ENCODE data around the gene PRRX2.
A peak's percentile ranks its signal among the peaks of the same experiment; 100 is the strongest.

Gene PRRX2

DNA sequence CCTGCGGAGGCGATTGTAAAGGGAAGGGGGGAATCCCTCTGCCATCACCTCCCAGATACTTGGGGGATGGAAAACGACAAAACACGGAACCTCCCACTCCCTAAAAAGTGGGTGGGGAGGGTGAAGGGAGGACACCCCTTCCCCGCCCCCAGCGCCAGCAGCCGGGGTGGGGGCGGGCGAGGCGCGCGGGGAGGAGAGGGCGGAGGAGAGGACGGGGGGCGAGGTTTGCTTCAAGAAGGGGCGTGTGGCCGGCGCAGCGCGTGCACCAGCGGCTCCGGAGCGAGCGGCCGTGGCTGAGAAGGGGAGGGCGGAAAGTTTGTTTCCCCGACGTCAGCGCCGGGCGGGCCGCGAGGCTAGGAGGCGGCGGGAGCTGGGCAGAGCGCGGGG lies at the start of gene PRRX2:
Gene PRRX2 (plus strand): TSS at position 259 of the 387 bp plus-strand sequence. CDS start 221 bp downstream, outside the sequence.
- DNase-seq (ENCODE audit: low read depth in 2 of 2) = peak; percentile 24 to 30

DNA sequence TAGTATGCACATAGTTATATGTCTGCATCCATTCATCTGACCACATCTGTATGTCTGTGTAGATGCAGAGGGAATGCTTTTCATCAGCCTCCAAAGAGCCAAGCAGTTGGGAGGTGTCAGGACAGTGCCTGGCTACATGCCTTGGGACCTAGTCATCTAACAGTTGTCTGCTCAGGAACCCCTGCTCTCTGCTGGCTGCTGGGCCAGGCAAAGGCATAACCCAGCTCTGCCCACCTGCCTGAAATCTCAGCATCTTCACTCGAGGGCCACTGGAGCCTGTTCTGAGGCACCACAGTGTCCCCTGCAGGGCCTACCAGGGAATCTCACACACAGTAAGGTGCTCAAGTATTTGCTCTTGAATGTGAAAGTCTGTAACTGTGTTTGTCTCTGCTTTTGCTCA lies 48.3 kb upstream of the PRRX2 start:
- no peak for DNase-seq (ENCODE audit: low read depth in 2 of 2)

- no peak for DNase-seq (ENCODE audit: low read depth in 2 of 2)
Observed at GRCh38 chr9:129619787-129620668, 45.4 kb upstream of the PRRX2 start.

DNA sequence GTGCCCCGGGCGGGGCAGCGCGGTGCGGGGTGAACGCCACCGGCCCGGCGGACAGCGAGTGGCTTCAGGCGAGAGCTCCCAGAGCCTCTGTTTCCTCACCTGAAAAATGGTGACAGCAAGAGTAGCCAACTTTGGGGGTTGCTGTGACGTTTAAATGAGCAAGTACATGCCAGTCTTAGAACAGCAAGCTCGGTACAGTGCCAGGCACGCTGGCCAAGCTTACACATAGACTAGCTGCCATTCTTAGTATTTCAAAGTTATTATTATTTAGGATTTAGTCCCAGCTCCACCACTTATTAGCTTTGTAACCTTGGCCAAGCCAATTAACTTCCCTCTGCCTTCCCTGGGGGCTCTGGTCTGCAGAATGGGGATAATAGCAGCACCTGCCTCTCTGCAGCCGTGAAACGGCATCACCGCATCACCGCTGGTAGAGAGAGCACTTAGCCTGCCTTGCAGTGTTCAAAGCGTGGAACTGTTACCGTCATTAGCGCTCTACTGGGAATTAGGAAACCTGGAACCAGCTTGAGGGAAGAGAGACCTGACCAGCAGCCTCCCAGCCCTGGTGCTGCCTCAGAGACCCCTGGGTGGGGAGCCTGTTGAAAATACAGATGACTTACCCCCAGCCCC lies 44.7 kb upstream of the PRRX2 start, which contains the start of gene C9orf50:
Gene C9orf50 (minus strand): TSS at position 433 of the 627 bp plus-strand sequence. CDS start 527 bp downstream, outside the sequence.
- no peak for DNase-seq (ENCODE audit: low read depth in 2 of 2)

DNA sequence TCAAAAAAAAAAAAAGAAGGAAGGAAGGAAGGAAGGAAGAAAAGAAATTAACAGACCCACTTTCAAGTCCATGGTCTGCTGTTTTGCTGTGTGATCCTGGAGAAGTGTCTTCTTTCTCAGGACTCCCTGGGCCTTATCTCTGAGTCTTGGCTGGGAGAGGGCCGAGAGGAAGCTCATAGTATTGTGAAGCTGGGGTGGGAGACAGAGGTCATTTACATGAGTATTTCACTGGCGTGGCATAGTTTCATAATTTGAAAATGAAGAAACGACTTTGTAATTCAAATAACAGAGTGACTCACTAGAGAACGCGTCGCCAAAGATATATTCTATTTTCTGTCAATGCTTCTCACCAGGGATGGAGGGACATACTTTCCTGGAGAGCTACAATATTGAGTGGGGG lies 42.1 kb upstream of the PRRX2 start:
- no peak for DNase-seq (ENCODE audit: low read depth in 2 of 2)

DNA sequence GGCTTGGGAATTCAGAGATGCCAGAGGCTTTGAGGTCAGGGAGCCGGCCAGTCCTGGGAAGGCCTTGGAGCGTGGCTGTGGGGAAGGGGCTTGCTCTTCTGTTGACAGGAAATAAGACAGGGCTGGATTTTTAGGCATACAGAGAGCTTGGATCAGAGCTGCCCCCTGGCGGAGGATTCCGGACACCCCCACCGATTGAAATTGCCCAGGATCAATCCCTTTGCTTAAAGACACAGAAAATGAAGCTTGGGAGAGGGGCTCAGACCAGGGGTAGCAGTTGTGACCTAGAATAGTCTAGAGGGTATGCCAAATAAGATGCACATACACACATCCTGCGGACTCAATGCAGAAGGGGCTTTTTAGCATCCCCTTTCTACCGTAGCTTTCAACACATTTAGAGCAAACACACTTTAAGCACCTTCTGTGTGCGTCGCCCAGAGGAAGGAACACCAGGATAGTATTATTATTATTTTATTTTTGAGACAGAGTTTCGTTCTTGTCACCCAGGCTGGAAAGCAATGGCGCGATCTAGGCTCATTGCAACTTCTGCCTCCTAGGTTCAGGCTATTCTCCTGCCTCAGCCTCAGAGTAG lies 41.2 kb upstream of the PRRX2 start:
- DNase-seq (ENCODE audit: low read depth in 2 of 2) = peak; percentile 56 to 71

- DNase-seq (ENCODE audit: low read depth in 2 of 2) = no peak
Observed at GRCh38 chr9:129624947-129625346, 40.5 kb upstream of the PRRX2 start.

DNA sequence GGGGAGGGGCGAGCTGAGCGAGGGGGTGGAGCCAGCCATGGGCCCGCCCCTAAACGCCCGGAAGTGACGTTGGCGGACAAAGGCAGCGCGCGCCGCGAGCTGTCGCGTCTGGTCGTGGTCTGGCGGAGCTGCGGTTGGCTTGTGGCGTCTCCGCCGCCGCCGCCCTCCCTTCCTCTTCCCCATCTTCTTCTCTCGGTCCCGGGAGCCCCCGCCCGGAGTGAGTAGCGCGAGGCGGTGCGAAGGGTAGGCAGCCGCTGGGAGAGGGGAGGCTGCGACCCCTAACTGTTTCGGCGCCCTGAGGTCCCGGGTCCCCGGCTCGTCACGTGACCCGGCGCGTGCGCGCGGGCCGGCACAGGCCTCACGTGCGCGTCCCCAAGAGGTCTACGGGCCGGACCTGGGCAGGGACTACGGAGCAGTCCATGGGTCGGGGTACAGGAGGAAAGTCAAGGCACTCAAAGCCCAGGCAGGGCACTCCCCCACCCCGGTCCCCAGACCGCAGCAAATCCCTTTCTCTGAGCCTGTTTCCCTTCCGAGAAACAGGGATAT lies 39.3 kb upstream of the PRRX2 start, which contains the start of gene NTMT1:
Gene NTMT1 (plus strand): TSS at position 85 of the 546 bp plus-strand sequence. CDS start 6,541 bp downstream, outside the sequence.
- DNase-seq (ENCODE audit: low read depth in 2 of 2) = peak; percentile 84 to 88

- DNase-seq (ENCODE audit: low read depth in 2 of 2) = no peak
Observed at GRCh38 chr9:129626625-129627284, 38.7 kb upstream of the PRRX2 start.

DNA sequence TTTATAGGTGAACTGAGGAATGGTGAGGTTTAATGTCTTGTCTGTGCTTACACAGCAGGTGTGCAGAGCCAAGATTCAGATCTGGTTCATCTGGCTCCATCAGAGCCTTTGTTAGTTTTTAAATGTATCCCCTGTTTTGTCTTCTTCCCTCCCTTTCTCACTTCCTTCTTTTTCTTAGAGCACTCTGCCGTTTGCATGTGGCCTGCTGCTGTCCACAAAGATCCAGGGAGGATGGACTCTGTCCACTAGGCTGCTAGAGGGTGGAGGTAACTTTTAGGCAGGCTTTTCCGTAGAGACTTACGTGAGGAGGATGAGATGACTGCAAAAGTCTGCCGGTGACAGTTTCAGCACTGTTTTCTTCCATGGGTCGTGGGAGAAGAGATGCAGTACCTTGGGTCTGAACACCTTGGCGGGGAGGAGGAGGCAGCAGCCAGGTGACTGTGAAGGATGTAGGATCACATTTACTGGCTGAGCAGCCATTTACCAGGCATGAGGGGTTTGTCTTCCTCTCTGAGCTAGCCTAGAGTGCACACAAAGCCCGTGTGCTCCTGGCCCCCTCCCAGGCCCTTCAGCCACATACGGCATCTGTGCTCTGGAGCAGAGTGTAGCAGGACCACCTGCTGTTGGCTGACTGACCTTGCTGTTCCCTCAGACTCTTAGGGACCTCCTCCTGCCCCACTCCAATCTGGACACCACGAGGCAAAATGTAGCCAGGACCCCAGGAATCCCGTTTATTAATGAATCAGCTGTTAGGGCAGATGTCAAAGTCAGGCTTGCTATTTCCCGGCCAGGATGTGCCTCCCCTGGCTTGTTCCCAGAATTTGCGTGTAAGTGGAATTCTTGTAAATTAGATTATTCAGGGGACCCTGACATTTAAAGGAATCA lies 37.6 kb upstream of the PRRX2 start:
- no peak for DNase-seq (ENCODE audit: low read depth in 2 of 2)

- no peak for DNase-seq (ENCODE audit: low read depth in 2 of 2)
Observed at GRCh38 chr9:129628709-129629108, 36.7 kb upstream of the PRRX2 start.

DNA sequence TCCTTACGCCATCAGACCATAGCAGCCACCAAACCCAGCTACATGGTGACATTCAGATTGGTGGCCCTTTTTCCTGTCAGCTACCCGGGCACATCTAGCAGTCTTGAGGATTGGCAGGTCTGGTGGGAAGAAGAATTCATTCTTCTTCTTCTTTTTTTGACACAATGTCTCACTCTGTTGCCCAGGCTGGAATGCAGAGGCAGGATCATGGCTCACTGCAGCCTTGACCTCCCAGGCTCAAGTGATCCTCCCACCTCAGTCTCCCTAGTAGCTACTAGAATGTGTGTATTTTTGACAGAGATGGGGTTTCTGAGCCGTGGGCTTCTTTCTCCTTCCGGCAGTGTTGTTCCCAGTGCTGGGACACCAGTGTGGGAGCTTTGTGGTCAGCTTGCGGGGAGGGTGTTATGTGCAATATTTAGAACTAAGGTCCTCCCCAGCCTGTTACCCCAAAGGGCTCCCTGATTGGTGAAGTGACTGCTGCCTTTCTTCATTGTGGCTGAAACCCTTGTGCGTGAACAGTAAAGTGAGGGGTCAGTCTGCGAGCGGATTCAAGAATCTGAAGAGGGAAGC lies 36.1 kb upstream of the PRRX2 start:
- DNase-seq (ENCODE audit: low read depth in 2 of 2) = no peak

DNA sequence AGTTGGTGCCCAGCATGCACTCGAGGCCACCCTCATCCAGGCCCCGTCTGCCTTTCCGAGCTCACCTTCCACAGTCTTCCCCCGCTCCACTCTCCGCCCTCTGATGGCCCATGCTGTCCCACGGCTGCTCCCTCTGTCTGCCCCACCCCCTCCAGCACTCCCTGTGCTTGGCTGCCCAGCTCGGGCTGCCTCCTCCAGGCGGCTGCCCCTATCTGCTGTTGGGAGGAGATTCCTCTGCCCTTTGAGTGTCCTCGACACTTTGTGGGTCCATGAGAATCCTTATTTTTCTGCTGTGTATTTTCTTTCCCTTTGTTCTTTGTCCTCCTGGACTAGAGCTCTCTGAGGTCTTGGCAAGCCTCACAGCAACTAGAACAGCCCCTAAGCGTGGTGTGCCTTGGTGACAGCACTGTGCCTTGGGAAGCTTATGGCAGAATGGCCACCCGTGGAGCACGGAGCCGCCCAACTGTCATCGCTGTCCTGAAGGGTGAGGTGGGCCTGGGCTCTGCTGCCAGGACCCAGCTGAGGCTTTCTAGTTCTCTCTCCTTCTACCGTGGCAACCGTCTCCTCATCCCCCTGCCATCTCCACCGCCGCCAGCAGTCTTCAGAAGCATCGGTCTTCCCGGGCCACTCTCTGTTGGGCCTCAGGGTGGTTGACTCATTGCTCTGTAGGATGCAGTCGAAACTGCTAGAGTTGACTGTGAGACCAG lies 34.3 kb upstream of the PRRX2 start:
- DNase-seq (ENCODE audit: low read depth in 2 of 2) = no peak

- DNase-seq (ENCODE audit: low read depth in 2 of 2) = no peak
Observed at GRCh38 chr9:129631674-129632129, 33.7 kb upstream of the PRRX2 start.

- DNase-seq (ENCODE audit: low read depth in 2 of 2) = no peak
Observed at GRCh38 chr9:129632460-129632859, 33.0 kb upstream of the PRRX2 start.

- no peak for DNase-seq (ENCODE audit: low read depth in 2 of 2)
Observed at GRCh38 chr9:129633207-129633606, 32.2 kb upstream of the PRRX2 start.

- no peak for DNase-seq (ENCODE audit: low read depth in 2 of 2)
Observed at GRCh38 chr9:129633848-129634247, 31.6 kb upstream of the PRRX2 start.

- DNase-seq (ENCODE audit: low read depth in 2 of 2) = no peak
Observed at GRCh38 chr9:129635099-129636065, 30.1 kb upstream of the PRRX2 start.
